ENCODE results near the gene B4GALT2. TPM values are rescaled to one million over a fixed set of nuclear protein-coding genes. Genes with fewer than 3 reads are reported as not detected.
A peak's percentile ranks its signal among the peaks of the same experiment; 100 is the strongest.

The B4GALT2 gene
- total RNA-seq, 4 donors from 2014 or later: 38.9 to 59.3 (median 48.3) TPM

DNA sequence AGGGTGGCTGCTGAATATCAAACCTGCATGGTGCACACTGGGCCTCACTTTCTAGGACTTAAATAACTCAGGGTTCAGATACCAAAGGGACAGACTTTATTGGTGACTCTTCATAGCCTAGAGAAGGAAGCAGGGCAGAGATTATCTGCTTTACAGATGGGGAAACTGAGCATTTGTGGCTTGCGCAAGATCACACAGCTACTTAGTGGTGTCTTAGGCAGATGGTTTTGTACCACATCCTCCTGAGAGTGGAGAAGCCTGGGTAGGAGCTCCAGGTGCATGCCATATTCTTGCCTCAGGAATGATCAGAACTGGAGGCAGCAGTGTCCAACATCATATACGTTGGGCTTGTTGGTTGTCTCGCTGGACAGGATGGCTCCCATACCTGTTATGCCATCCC, 16.0 kb upstream of the B4GALT2 start:
- WGBS, 2 donors: 97 to 100% methylated on average over 3 of the region's 3 CpGs

DNA sequence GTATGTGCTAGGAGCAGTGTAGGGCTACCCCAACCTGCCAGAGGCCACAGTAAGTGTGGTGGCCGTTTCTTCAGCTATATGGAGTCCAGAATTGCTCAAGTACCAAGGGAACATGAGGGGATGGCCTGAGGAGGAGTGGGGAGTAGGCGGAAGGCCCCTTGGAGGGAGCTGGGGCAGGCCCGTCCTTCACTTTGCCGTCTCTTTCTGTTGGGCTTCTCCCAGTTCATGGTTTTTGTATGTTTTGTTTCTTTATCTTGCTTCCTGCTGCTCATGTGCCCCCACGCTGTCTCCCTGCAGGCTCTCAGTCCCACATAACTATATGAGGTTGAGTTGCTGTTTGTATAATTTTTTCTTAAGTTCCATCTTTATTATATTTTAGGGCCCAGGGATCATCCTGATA, 15.1 kb upstream of the B4GALT2 start:
- DNase-seq: no peak
- Histone ChIP-seq H3K4me3 (no peak overlapping the region), H3K27me3 (no peaks in the 10 kb centered on the region), H3K4me1 (no peaks in the 10 kb centered on the region), H3K9me3 (no peaks in the 10 kb centered on the region), H3K36me3 (peaks cover 6 to 87% (median 13%) of the 10 kb centered on the region in 3 donors), H3K27ac (no peak overlapping the region)
- 82 to 91% methylated on average over 5 of the region's 5 CpGs for WGBS, 2 donors
- TF ChIP-seq POLR2A (IDR thresholded peaks at IDR 0.05): no peak
- TF ChIP-seq, protein P1, sequence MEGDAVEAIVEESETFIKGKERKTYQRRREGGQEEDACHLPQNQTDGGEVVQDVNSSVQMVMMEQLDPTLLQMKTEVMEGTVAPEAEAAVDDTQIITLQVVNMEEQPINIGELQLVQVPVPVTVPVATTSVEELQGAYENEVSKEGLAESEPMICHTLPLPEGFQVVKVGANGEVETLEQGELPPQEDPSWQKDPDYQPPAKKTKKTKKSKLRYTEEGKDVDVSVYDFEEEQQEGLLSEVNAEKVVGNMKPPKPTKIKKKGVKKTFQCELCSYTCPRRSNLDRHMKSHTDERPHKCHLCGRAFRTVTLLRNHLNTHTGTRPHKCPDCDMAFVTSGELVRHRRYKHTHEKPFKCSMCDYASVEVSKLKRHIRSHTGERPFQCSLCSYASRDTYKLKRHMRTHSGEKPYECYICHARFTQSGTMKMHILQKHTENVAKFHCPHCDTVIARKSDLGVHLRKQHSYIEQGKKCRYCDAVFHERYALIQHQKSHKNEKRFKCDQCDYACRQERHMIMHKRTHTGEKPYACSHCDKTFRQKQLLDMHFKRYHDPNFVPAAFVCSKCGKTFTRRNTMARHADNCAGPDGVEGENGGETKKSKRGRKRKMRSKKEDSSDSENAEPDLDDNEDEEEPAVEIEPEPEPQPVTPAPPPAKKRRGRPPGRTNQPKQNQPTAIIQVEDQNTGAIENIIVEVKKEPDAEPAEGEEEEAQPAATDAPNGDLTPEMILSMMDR (IDR thresholded peaks at IDR 0.05): no peak
- intact Hi-C loops (cut with DNase I): no loop called here

More for the DNA sequence above, 16.0 kb upstream of the B4GALT2 start:
- Histone ChIP-seq H3K4me1 (no peaks in the 10 kb centered on the region), H3K27ac (no peak overlapping the region), H3K36me3 (peaks cover 6 to 96% (median 22%) of the 10 kb centered on the region in 3 donors), H3K27me3 (no peaks in the 10 kb centered on the region), H3K4me3 (no peak overlapping the region), H3K9me3 (no peaks in the 10 kb centered on the region)
- DNase-seq: no peak
- intact Hi-C loops (cut with DNase I): no loop called here
- TF ChIP-seq POLR2A (IDR thresholded peaks at IDR 0.05): no peak
- TF ChIP-seq, protein P1 (IDR thresholded peaks at IDR 0.05): no peak

DNA sequence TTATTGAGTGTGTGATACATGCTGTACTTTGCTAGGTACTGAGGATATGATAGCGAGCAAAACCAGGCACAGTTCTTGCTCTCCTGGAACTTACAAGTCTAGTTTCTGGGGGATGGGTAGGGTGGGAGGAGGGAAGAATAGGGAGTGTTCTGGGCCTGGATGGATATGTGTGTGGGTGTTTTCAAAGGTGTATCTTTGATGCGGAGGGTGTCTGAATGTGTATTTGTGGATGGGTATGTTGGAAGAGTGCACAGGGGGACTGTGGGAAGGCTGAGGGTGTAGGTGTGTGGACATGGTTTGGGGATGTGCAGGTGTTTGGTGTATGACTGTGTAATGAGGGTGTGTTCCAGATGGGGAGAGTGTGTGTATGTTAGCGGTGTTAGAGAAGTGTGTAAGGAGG, 13.7 kb upstream of the B4GALT2 start:
- no peak for TF ChIP-seq POLR2A (IDR thresholded peaks at IDR 0.05)
- TF ChIP-seq, protein P1 (IDR thresholded peaks at IDR 0.05): no peak

DNA sequence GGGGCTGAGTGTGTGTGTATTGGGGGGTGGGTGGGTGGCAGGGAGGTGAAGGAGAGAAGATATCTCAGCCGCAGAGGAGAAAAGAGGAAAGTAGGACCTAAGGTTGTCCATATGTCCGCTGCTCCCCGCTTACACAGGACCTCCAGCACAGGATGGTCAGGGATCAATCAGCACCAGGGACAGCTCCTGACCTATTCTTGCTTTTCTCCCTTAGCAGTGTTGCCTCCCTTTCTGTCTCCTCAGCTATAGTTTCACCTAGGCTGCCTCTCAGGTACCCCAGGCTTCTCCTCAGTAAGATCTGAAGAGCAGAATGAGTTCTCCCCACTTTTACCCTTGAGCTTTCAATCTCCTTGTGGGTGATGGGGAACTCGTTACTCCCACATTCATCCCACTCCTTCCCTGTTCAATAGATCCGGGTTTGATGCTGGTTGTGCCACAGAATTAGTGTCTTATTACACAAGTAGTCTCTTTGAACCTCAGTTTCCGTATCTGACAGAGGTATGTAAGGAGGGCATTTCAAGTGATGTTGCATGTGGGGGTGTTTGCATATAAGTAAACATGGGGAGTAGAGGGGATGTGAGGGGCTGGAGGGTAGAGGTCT, 10.6 kb upstream of the B4GALT2 start:
- no peaks in the 10 kb centered on the region for H3K9me3 ChIP-seq
- WGBS, 2 donors: 84 to 90% methylated on average over 6 of the region's 6 CpGs
- H3K36me3 ChIP-seq: peaks cover 4 to 64% (median 8%) of the 10 kb centered on the region in 3 donors
- DNase-seq: no peak
- intact Hi-C loops (cut with DNase I): no loop called here
- no peak overlapping the region for H3K4me3 ChIP-seq
- TF ChIP-seq POLR2A (IDR thresholded peaks at IDR 0.05): no peak
- TF ChIP-seq, protein P1 (IDR thresholded peaks at IDR 0.05): no peak
- no peak overlapping the region for H3K27ac ChIP-seq
- peaks cover 9 to 26% (median 14%) of the 10 kb centered on the region in 3 donors for H3K4me1 ChIP-seq
- H3K27me3 ChIP-seq: no peaks in the 10 kb centered on the region

More for the DNA sequence above, 13.7 kb upstream of the B4GALT2 start:
- Histone ChIP-seq H3K9me3 (no peaks in the 10 kb centered on the region), H3K27me3 (no peaks in the 10 kb centered on the region), H3K36me3 (peaks cover 6 to 73% (median 8%) of the 10 kb centered on the region in 3 donors), H3K27ac (no peak overlapping the region), H3K4me3 (no peak overlapping the region), H3K4me1 (peaks cover 2 to 9% (median 2%) of the 10 kb centered on the region in 3 donors)
- 90% methylated on average over 3 of the region's 3 CpGs for WGBS, 2 donors
- DNase-seq: no peak
- intact Hi-C loops (cut with DNase I): no loop called here

DNA sequence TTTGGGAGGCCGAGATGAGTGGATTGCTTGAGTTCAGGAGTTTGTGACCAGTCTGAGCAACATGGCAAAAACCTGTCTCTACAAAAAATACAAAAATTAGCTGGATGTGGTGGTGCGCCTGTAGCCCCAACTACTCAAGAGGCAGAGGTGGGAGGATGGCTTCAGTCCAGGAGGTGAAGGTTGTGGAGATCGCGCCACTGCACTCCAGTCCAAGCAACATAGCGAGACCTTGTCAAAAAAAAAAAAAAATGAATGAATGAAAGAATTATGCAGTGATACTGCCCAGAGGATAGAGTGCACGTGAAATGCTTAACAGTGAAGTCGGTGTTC, 9.6 kb upstream of the B4GALT2 start:
- peaks cover 15 to 36% (median 20%) of the 10 kb centered on the region in 3 donors for H3K4me1 ChIP-seq
- TF ChIP-seq, protein P1 (IDR thresholded peaks at IDR 0.05): no peak
- no peak for TF ChIP-seq POLR2A (IDR thresholded peaks at IDR 0.05)
- H3K27me3 ChIP-seq: no peaks in the 10 kb centered on the region
- DNase-seq: no peak
- 51 to 56% methylated on average over 7 of the region's 7 CpGs for WGBS, 2 donors
- H3K36me3 ChIP-seq: peaks cover 5 to 54% (median 8%) of the 10 kb centered on the region in 3 donors
- H3K4me3 ChIP-seq: peak overlapping the region in 3 of 4 donors; percentile 66 to 83 (median 74)
- H3K27ac ChIP-seq: peak overlapping the region in 1 of 4 donors; percentile 63
- intact Hi-C loops (cut with DNase I): no loop called here
- no peaks in the 10 kb centered on the region for H3K9me3 ChIP-seq
